Hindlimb muscle (tissue), 1 donor: ENCODE results near the gene TYMP. TPM values are rescaled to one million over a fixed set of nuclear protein-coding genes. Genes with fewer than 3 reads are reported as not detected.
"Not testable (repeated sequence)": the region's sequence is repeated elsewhere in the genome, so short reads cannot be mapped to it uniquely, and the experiment has no call there.

Source experiments
- DNase-seq: peaks from one replicate; pipeline ENCODE4 v3.0.0-alpha.2; 2013
- polyA plus RNA-seq: library from polyadenylated mRNA; unstranded; fragments of 120-200 nt; gene quantifications from one replicate; pipeline ENCODE4 v1.2.1, GENCODE V29; 2013; ENCODE audit not compliant: insufficient read length

Gene TYMP
- polyA plus RNA-seq, 1 donor, result 6.7 TPM

DNA sequence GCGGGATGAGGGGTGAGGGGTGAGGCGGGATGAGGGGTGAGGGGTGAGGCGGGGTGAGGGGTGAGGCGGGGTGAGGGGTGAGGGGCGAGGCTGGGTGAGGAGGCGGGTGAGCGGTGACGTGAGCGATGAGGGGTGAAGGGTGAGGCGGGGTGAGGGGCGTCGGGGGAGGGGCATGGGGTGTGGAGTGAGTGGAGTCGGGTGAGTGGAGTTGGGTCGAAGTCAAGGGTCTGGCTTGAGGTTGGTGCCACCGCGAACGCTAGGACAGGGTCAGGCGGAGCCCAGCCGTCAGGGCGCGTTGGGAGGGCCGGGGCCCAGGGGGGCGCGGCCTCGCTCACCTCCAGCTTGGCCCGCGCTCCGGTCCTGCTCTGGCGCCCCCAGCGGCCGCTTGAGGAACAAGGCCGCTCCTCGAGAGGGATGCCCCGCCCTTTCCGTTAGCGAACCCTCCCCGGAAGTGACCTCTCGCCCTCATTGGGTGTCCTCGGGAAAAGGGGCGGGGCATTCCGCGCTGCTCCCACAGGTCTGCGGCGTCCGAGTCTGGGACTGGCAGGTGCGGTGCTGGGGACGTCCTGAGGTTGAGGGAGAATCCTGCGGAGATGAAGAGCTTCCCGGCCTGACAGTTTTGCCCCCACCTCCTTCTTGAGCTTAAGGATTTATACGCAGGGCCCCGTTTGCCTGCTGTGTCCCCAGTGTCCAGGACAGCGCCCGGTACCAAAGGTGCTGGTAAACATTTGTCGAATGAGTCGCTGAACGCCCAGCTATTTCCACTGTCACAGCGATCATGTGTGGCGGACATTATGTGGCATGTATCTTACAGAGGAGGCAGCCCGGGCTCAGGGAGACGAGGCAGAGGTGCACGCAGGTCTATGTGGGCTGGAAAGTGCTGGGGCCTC lies 33.0 kb upstream of the TYMP start, which contains the start of gene SYCE3:
TSS of gene SYCE3 (minus strand) at position 397 of the 890 bp plus-strand sequence. CDS start 6,514 bp downstream, outside the sequence.
- DNase-seq, result peak; percentile 91

- no peak for DNase-seq
These were observed 31.9 kb upstream of the TYMP start for GRCh38 chr22:50561401-50562358.

GRCh38 chr22:50560034-50560433 lies 30.2 kb upstream of the TYMP start:
- no peak for DNase-seq

DNA sequence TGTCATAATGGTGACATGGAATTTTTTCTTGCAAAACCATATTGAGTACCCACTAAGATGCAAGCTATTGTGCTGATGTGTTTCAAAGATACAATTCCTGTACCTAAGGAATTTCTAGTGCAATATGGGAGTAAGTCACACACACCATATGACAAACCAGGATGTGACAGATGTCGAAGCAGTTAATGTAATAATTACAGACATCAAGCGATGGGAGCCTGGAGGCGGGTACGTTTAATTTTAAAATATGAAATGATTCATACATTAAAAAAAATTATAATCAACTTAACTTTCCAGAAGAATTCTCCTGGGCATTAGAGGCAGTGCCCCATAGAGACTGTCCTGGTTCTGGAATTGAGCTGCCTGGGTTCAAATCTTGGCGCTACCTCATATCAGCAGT lies 26.9 kb upstream of the TYMP start:
- no peak for DNase-seq

GRCh38 chr22:50553310-50553709 lies 23.5 kb upstream of the TYMP start:
- no peak for DNase-seq

DNA sequence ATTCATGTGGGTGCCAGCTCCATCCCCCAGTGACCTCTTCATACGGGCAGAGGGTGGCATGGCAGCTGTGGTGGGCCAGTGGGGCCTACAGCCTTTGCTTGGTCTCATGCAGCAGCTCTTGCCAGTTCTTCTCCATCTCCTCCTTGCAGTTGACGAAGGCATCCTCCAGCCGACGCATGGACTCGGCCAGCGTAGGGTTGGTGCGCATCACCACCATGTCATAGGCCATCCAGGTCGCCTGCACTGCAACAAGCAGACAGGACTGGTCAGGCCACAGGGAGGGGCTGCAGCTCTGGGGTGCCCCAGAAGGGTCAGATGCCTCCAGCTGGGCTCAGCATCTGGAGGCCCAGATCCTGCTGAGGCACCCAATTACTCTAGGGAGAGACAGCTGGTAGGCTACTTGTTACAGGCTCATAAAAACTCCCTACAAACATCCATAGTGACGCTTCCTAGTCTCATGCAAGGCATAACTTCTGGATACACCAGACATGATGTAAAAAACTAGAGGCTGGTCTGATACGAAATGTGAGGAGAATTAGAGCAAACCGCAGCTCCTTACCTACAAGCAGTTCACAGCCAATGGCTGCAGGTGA lies 21.4 kb upstream of the TYMP start:
- no peak for DNase-seq

GRCh38 chr22:50550395-50550794 lies 20.6 kb upstream of the TYMP start:
- DNase-seq, result no peak

GRCh38 chr22:50548921-50549790 lies 19.3 kb upstream of the TYMP start:
- no peak for DNase-seq

- no peak for DNase-seq
These were observed 18.5 kb upstream of the TYMP start for GRCh38 chr22:50548040-50548920.

- DNase-seq, result no peak
These were observed 17.6 kb upstream of the TYMP start for GRCh38 chr22:50547263-50547985.

DNA sequence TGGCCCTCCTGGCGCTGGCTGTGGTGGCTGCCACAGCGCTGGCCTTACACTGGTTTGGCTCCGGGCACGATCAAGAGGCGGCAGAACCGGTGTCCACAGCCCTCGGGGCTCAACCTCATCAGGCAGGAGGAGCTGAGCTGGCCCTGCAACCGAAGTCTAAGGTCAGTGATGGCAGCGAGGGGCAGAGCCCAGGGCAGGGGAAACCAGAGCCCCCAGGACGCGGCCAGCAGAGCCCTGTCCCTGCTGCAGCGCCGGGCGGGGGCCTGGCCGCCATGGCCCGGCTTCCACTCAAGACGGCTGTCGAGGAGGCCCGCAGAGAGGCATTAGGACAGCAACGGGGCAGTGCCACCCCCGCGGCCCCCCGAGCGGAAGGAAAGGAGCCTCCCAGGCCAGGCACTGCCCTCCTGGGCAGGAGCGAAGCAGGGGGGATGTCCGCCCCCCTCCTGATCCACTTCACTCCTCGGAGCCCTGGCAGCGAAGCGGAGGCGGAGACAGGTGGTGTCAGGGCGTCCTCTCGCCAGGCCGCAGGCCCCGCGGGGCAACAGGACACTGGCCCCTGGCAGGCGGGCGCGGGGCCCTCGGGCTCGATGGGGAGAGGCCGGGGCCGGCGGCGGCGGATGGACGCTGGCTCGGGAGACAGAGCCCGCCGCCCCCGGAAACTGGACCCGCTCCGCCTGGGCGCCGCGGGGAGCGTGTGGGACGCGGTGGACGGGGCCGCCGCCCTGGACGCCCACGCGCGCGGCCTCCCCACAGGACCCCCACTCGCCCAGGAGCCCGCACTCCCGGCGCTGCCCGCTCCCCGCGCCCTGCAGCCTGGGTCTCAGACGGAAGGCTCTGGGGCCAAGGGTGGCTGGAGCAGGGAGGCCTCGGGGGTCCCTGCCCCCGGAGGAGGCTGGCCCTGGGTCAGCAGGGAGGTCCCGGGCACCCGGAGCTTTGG lies 16.8 kb upstream of the TYMP start:
- no peak for DNase-seq

GRCh38 chr22:50545522-50546325 lies 15.9 kb upstream of the TYMP start, which contains the start of gene KLHDC7B:
Gene KLHDC7B, plus strand, starts transcription at chr22:50545899. Its CDS starts 345 bp downstream, at chr22:50546244.
- no peak for DNase-seq

- DNase-seq, result no peak
These were observed 15.0 kb upstream of the TYMP start for GRCh38 chr22:50544746-50545253.

GRCh38 chr22:50544078-50544745 lies 14.4 kb upstream of the TYMP start:
- peak; percentile 42 for DNase-seq

- DNase-seq, result no peak
These were observed 12.7 kb upstream of the TYMP start for GRCh38 chr22:50542416-50542927.

GRCh38 chr22:50541667-50542026 lies 11.8 kb upstream of the TYMP start:
- DNase-seq, result not testable (repeated sequence)

DNA sequence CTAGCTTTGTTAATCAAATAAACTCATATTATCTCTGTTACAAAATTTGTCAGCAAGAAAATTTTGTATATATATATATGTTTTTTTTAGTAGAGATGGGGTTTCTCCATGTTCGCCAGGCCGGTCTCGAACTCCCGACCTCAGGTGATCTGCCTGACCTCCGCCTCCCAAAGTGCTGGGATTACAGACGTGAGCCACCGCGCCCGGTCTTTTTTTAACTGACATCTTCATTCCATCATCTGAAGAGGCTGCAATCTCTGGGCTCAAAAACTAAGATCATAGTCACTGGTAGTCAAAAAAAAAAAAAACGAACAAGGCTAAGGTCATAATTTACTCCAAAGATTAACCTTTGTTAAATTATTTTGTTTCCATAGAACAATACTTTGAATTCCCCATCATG lies 10.6 kb upstream of the TYMP start:
- no peak for DNase-seq
